ENCODE results near the gene ATF6.
A peak's percentile ranks its signal among the peaks of the same experiment; 100 is the strongest.
"Not testable (repeated sequence)": the region's sequence is repeated elsewhere in the genome, so short reads cannot be mapped to it uniquely, and the experiment has no call there.

The ATF6 gene

GRCh38 chr1:161735837-161736236 lies 30.3 kb upstream of the ATF6 start:
- DNase-seq: no peak

GRCh38 chr1:161736335-161736969 lies 29.7 kb upstream of the ATF6 start:
- no peak for DNase-seq

GRCh38 chr1:161737625-161738024 lies 28.5 kb upstream of the ATF6 start:
- DNase-seq: no peak

- peak; percentile 48 to 82 for DNase-seq
Observed at GRCh38 chr1:161738627-161739287, 27.4 kb upstream of the ATF6 start.

GRCh38 chr1:161739865-161740566 lies 26.1 kb upstream of the ATF6 start:
- DNase-seq: no peak

- DNase-seq: no peak
Observed at GRCh38 chr1:161740921-161741320, 25.2 kb upstream of the ATF6 start.

GRCh38 chr1:161743231-161743630 lies 22.9 kb upstream of the ATF6 start:
- no peak for DNase-seq

- DNase-seq: no peak
Observed at GRCh38 chr1:161747801-161748200, 18.3 kb upstream of the ATF6 start.

GRCh38 chr1:161749509-161750407 lies 16.4 kb upstream of the ATF6 start, which contains the start of gene DUSP12:
Gene DUSP12 (plus strand): TSS chr1:161749786. CDS start chr1:161749802, 16 bp downstream.
- peak; percentile 98 to 100 for DNase-seq

GRCh38 chr1:161763522-161764098 lies 2.5 kb upstream of the ATF6 start:
- DNase-seq: peak; percentile 69 to 82

GRCh38 chr1:161768461-161768860 lies 2.3 kb downstream of the ATF6 start:
- DNase-seq: no peak

GRCh38 chr1:161768986-161769672 lies 3.0 kb downstream of the ATF6 start:
- no peak for DNase-seq

GRCh38 chr1:161769673-161770045 lies 3.5 kb downstream of the ATF6 start:
- not testable (repeated sequence) for DNase-seq

- DNase-seq: no peak
Observed at GRCh38 chr1:161770250-161770649, 4.1 kb downstream of the ATF6 start.

- DNase-seq: no peak
Observed at GRCh38 chr1:161771161-161771560, 5.0 kb downstream of the ATF6 start.

GRCh38 chr1:161771973-161772372 lies 5.9 kb downstream of the ATF6 start:
- DNase-seq: no peak

GRCh38 chr1:161772397-161772796 lies 6.3 kb downstream of the ATF6 start:
- DNase-seq: no peak

GRCh38 chr1:161773791-161774190 lies 7.7 kb downstream of the ATF6 start:
- DNase-seq: no peak

- DNase-seq: no peak
Observed at GRCh38 chr1:161777261-161777660, 11.1 kb downstream of the ATF6 start.

GRCh38 chr1:161778522-161778921 lies 12.4 kb downstream of the ATF6 start:
- no peak for DNase-seq

GRCh38 chr1:161779393-161779792 lies 13.3 kb downstream of the ATF6 start:
- no peak for DNase-seq

- DNase-seq: no peak
Observed at GRCh38 chr1:161781995-161782394, 15.9 kb downstream of the ATF6 start.

All from NCI-H526 (cell line).